Measurements from ENCODE around the gene DNM3. TPM values are rescaled to one million over a fixed set of nuclear protein-coding genes. Genes with fewer than 3 reads are reported as not detected.

Gene DNM3
- total and polyA plus RNA-seq, 2 of the 8 experiments (the other 6 are each of a cell fraction or from before 2014, with no cell fraction given), result 2.0 to 8.5 TPM

- Histone ChIP-seq H3K27ac (ENCODE audit: low read depth, low read length) (no peak overlapping the region), H3K79me2 (ENCODE audit: control insufficient read depth in 1 of 2, insufficient read depth in 2 of 2, low read length in 2 of 2) (no peaks in the 10 kb centered on the region), H3K9me3 (ENCODE audit: insufficient read depth in 2 of 2, low read depth in 1 of 2, low read length in 1 of 2) (no peaks in the 10 kb centered on the region), H4K20me1 (replicated peaks in 1 of 2; ENCODE audit: control insufficient read depth in 1 of 2, insufficient read depth in 2 of 2, low read length in 2 of 2) (no peaks in the 10 kb centered on the region), H2AK5ac (ENCODE audit: low read depth, low read length) (no peak overlapping the region), H2AFZ (ENCODE audit: low read length) (no peak overlapping the region), H3K4me1 (replicated peaks in 1 of 4; ENCODE audit: control insufficient read depth in 3 of 4, insufficient read depth in 4 of 4, low read length in 3 of 4) (no peaks in the 10 kb centered on the region), H3K14ac (ENCODE audit: insufficient read length) (no peak overlapping the region), H3K27me3 (replicated peaks in 1 of 4; ENCODE audit: control insufficient read depth in 3 of 4, extremely low read depth in 1 of 4, insufficient read depth in 3 of 4, low read length in 3 of 4) (no peaks in the 10 kb centered on the region), H3K23ac (ENCODE audit: insufficient read length) (no peak overlapping the region), H2BK15ac (ENCODE audit: low read length) (no peak overlapping the region), H3K18ac (ENCODE audit: extremely low read depth, low read length) (no peak overlapping the region), H2BK12ac (ENCODE audit: low read depth, low read length) (no peak overlapping the region), H3K23me2 (ENCODE audit: low read depth, low read length) (no peaks in the 10 kb centered on the region), H2BK5ac (ENCODE audit: low read depth, low read length) (no peak overlapping the region), H4K5ac (ENCODE audit: insufficient read length, low read depth, low read length) (no peak overlapping the region), H3K4ac (replicated peaks; ENCODE audit: insufficient read length, low read depth, low read length) (no peak overlapping the region), H3K56ac (replicated peaks; ENCODE audit: insufficient read length, low read depth, low read length) (no peak overlapping the region), H3K4me3 (ENCODE audit: extremely low read depth in 1 of 4, insufficient read depth in 2 of 4, low read depth in 3 of 4, low read length in 4 of 4) (no peak overlapping the region), H3K36me3 (ENCODE audit: control insufficient read depth in 2 of 4, insufficient read depth in 4 of 4, low read length in 3 of 4) (no peaks in the 10 kb centered on the region), H4K91ac (replicated peaks; ENCODE audit: insufficient read length, low read length) (no peak overlapping the region), H3K79me1 (ENCODE audit: low read depth, low read length) (no peaks in the 10 kb centered on the region; the same call in 1 of the 2 replicates), H3K9ac (replicated peaks in 1 of 4; ENCODE audit: extremely low read depth in 1 of 4, low read depth in 3 of 4, low read length in 3 of 4) (no peak overlapping the region), H4K8ac (ENCODE audit: extremely low read depth, insufficient read depth, low read length) (no peak overlapping the region), H2BK20ac (ENCODE audit: low read length) (no peak overlapping the region), H2BK120ac (replicated peaks; ENCODE audit: low read depth, low read length) (no peak overlapping the region), H3K4me2 (ENCODE audit: insufficient read depth in 1 of 2, low read depth in 2 of 2, low read length in 2 of 2) (no peak overlapping the region)
- TF ChIP-seq ATF3 (IDR thresholded peaks at IDR 0.05; ENCODE audit: insufficient read depth, low read depth, low read length) (no peak), NANOG (IDR thresholded peaks at IDR 0.05; ENCODE audit: insufficient read depth, low read depth, low read length, poor library complexity, severe bottlenecking) (no peak), ZNF274 (IDR thresholded peaks at IDR 0.05; ENCODE audit: borderline replicate concordance, extremely low read depth, low read length) (no peak), YY1 (IDR thresholded peaks at IDR 0.05; ENCODE audit: low read depth, low read length) (no peak), KDM4A (IDR thresholded peaks at IDR 0.05; ENCODE audit: low read depth, low read length, severe bottlenecking) (no peak), CHD2 (IDR thresholded peaks at IDR 0.05; ENCODE audit: low read length) (no peak), JUN (IDR thresholded peaks at IDR 0.05; ENCODE audit: low read depth, low read length) (no peak), TAF1 (IDR thresholded peaks at IDR 0.05; ENCODE audit: low read depth, low read length) (no peak), TAF7 (optimal IDR thresholded peaks at IDR 0.05; ENCODE audit: borderline replicate concordance, low read depth, low read length) (no peak)
- ChIA-PET CTCF (ENCODE audit: partially characterized antibody) (interaction anchor here (0.6 to 8.1 kb wide), 5 partner anchors 13 to 357 kb away, joined by 3 to 87 read pairs (median 3); no protein-coding TSS in a partner anchor), POLR2A (ENCODE audit: partially characterized antibody) (no interaction called here)
- FAIRE-seq (no peak), DNase-seq (ENCODE audit: low read depth in 1 of 2, low spot score in 2 of 2) (no peak)
- 88% methylated on average over 2 of the region's 2 CpGs; no CpG with 5 or more reads in 1 of the 2 experiments for WGBS, 2 experiments (ENCODE audit: extremely low coverage in 1 of 2, insufficient coverage in 1 of 2, insufficient read length in 1 of 2, insufficient replicate concordance in 2 of 2, low coverage in 1 of 2, low lambda C conversion rate in 2 of 2, missing lambda C conversion rate in 1 of 2)
These were observed 158.5 kb downstream of the DNM3 start for GRCh38 chr1:171999756-172000155.

Data from H1 (cell line).